Pons (tissue), 1 donor: ENCODE measurements around the gene RAB44.

Experiments used
- DNase-seq: peaks from one replicate; pipeline ENCODE4 v3.0.0-alpha.2; 2016; ENCODE audit warnings: low spot score

Gene RAB44

GRCh38 chr6:36666826-36667591 lies 30.6 kb upstream of the RAB44 start:
- peak; percentile 89 for DNase-seq

DNA sequence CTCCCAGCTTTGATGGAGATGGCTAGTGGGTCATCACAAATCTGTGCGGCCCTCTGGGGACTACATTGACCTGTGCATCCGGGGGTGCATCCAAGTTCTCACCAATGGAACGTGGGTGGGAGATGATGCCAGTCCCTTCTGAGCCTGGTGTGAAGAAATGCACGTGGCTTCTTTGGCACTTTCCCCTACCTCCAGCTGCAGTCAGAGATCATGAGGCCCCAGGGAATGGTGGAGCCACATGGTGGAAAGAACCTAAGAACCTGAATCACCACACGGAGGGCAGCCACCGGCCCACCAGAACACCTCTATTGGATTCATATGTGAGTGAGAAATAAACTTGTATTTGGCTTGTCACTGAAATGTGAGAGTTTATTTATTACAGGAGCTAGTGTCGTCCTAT lies 29.0 kb upstream of the RAB44 start:
- no peak for DNase-seq

DNA sequence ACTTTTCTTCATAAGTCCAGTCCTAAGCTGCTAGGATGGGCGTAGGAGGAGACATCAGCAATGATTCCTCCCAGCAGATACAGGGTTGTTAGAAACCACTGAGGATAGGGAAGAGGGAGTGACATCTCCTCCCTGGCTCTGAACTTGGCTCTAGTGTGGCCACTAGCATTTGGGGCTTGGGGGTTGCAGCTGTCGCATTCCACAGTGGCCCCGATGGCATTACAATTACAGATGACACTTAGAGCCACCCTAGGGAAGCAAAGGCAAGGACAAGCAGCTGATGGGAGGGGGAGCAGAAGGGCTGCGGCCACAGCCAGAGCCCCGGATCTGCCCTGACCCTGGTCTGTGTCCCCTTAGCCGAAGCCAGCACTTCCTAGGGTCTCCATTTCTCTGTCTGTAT lies 28.6 kb upstream of the RAB44 start:
- DNase-seq, result no peak

- no peak for DNase-seq
Observed at GRCh38 chr6:36670271-36670670, 27.4 kb upstream of the RAB44 start.

- no peak for DNase-seq
Observed at GRCh38 chr6:36671687-36672375, 25.8 kb upstream of the RAB44 start.

DNA sequence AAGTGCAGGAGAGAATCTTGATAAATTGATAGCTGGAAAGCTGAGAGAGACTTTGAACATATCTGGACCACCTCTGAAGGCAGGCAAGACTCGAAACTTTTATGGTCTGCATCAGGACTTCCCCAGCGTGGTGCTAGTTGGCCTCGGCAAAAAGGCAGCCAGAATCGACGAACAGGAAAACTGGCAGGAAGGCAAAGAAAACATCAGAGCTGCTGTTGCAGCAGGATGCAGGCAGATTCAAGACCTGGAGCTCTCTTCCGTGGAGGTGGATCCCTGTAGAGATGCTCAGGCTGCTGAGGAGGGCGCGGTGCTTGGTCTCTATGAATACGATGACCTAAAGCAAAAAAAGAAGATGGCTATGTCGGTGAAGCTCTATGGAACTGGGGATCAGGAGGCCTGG lies 23.7 kb upstream of the RAB44 start:
- DNase-seq, result no peak

GRCh38 chr6:36674942-36675341 lies 22.7 kb upstream of the RAB44 start:
- DNase-seq, result no peak

- DNase-seq, result no peak
Observed at GRCh38 chr6:36676141-36677058, 21.2 kb upstream of the RAB44 start.

DNA sequence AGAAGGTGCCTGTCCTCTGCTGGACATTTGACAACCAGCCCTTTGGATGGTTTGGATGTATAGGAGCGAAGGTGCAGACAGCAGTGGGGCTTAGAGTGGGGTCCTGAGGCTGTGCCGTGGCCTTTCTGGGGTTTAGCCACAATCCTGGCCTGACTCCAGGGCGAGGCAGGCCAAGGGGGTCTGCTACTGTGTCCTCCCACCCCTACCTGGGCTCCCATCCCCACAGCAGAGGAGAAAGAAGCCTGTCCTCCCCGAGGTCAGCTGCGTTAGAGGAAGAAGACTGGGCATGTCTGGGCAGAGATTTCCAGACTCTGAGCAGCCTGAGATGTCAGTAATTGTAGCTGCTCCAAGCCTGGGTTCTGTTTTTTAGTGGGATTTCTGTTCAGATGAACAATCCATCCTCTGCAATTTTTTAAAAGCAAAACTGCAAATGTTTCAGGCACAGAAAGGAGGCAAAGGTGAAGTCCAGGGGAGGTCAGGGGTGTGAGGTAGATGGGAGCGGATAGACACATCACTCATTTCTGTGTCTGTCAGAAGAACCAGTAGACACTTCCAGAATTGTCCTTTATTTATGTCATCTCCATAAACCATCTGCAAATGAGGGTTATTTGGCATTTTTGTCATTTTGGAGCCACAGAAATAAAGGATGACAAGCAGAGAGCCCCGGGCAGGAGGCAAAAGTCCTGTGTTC lies 20.4 kb upstream of the RAB44 start:
- no peak for DNase-seq

- no peak for DNase-seq
Observed at GRCh38 chr6:36677753-36678487, 19.7 kb upstream of the RAB44 start.

- peak; percentile 73 for DNase-seq
Observed at GRCh38 chr6:36678488-36679042, 19.1 kb upstream of the RAB44 start, which contains the start of gene CDKN1A. Gene CDKN1A (plus strand): TSS chr6:36678714. CDS start chr6:36684102, 5,388 bp downstream.

DNA sequence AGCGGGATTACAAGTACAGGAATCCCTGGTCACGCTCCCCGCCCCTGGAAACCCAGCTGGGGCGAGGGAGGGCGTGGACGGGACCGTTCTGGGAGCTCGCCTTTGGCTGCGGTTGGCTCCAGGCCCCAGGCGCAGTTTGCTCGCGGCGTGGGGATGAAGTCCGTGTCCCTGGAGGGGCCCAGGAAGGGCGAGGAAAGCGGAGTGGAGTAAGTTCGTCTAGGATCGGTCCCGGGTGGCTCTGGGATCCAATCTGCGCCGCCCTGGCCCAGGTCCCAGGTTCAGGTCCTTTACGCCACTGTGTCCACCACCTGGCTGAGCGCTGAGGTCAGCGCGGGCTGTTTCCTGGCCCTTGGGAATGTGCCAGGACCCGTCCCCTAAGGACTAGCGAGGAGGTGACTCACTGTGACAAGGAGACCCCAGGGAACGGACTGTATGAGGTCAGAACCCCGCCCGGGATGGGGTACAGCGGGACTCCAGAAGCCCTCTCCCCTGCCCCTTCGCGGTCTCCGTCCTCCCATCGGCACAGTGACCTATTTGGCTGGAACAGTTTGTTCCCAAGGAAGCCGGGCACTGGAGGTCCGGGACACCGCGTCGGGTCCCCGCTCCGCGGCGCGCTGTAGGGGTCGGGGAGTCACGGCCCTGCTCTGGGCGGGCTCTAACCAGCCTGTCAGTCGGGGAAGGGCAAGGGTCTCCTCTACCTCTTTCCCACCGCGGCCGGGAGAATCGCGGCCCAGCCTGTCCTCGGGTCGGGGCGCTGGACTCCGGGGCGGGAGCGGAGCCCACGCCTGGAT lies 18.4 kb upstream of the RAB44 start:
- DNase-seq, result no peak

GRCh38 chr6:36682328-36683144 lies 15.1 kb upstream of the RAB44 start:
- DNase-seq, result no peak

GRCh38 chr6:36683145-36683655 lies 14.4 kb upstream of the RAB44 start:
- no peak for DNase-seq

DNA sequence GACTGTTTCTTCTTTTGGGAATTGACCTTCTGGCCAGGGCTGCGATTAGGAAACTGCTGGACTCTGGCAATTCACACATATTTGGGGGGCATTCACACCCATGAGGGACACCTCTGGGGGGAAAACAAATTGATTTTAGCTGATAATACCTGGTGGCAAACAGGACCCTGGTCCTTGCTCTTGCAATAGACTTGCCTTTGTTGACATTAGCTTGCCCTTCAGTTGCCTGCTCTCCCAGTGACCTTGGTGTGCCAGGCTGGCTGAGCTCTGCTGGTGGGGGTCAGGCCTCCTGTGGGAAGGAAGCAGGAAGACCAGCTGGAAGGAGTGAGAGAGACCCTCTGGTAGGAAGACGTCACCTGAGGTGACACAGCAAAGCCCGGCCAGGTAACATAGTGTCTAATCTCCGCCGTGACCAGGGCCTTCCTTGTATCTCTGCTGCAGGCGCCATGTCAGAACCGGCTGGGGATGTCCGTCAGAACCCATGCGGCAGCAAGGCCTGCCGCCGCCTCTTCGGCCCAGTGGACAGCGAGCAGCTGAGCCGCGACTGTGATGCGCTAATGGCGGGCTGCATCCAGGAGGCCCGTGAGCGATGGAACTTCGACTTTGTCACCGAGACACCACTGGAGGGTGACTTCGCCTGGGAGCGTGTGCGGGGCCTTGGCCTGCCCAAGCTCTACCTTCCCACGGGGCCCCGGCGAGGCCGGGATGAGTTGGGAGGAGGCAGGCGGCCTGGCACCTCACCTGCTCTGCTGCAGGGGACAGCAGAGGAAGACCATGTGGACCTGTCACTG lies 13.8 kb upstream of the RAB44 start:
- DNase-seq, result no peak

DNA sequence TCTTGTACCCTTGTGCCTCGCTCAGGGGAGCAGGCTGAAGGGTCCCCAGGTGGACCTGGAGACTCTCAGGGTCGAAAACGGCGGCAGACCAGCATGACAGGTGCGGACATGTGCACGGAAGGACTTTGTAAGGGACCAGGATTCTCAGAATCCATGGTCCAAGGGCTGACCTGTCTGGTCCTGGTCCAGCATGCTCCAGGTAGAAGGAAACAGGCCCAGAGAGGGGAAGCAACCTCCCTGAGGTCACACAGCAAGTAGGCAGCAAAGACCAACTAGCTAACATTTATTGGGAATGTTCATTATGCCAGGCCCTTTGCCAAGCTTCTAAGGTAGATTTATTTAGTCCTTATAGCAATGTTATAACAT lies 13.2 kb upstream of the RAB44 start:
- DNase-seq, result no peak

DNA sequence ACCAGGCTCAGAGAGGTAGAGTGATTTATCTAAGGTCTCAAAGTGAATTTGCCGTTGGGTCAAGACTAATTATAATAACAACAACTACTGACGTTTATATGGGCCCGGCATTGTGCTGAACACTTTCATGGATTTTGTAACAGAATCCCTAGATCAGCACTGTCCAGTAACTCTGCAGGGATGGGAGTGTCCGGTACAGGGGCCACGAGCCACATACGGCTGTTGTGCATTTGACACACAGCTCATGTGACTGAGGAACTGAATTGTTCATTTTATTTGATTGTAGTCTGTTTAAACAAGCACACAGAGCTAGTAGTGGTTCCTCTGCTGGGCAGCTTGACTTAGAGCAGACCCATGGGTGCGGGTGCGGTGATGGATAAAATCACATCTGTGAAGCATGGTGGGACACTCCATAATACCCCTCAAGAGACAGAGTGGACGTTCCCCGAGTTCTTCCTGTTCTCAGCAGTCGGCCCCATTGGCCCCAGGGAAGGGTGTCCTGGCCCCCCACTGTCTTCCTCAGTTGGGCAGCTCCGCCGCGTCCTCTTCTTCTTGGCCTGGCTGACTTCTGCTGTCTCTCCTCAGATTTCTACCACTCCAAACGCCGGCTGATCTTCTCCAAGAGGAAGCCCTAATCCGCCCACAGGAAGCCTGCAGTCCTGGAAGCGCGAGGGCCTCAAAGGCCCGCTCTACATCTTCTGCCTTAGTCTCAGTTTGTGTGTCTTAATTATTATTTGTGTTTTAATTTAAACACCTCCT lies 12.3 kb upstream of the RAB44 start:
- DNase-seq, result no peak
